ENCODE results near the gene RARRES2.

- TF ChIP-seq EZH2 (IDR thresholded peaks at IDR 0.05; ENCODE audit: insufficient read depth, poor library complexity, severe bottlenecking) (no peak), EZH2phosphoT487 (IDR thresholded peaks at IDR 0.05; ENCODE audit: insufficient read depth, low read depth) (no peak)
These were observed 35.1 kb upstream of the RARRES2 start for GRCh38 chr7:150376560-150376959.

Measured in GM23248 (cell line).